IPS-20b (cell line): ENCODE measurements around the gene KARS1.

Experiments used
- H3K27ac ChIP-seq: one replicate; pipeline ENCODE4 v1.5.1; 2013; ENCODE audit warnings: low read length
- H3K27me3 ChIP-seq: 2 replicates; pipeline ENCODE4 v1.6.1; 2013; ENCODE audit warnings: mild to moderate bottlenecking, low read length, inconsistent platforms; ENCODE audit not compliant: insufficient read depth
- H3K36me3 ChIP-seq: 2 replicates; pipeline ENCODE4 v1.6.1; 2013; ENCODE audit warnings: low read depth, mild to moderate bottlenecking, inconsistent platforms, low read length, moderate library complexity; ENCODE audit not compliant: insufficient read depth
- H3K4me1 ChIP-seq: 2 replicates; pipeline ENCODE4 v1.6.1; 2013; ENCODE audit warnings: mild to moderate bottlenecking, control low read depth, inconsistent platforms, low read length, moderate library complexity; ENCODE audit not compliant: insufficient read depth
- H3K4me3 ChIP-seq: 2 replicates; pipeline ENCODE4 v1.5.1; 2013; ENCODE audit warnings: mild to moderate bottlenecking, low read length, inconsistent platforms
- H3K9ac ChIP-seq: 2 replicates; pipeline ENCODE4 v1.6.1; 2013; ENCODE audit warnings: low read depth, mild to moderate bottlenecking, inconsistent platforms, low read length, moderate library complexity
- H3K9me3 ChIP-seq: 2 replicates; pipeline ENCODE4 v1.6.1; 2013; ENCODE audit warnings: mild to moderate bottlenecking, low read depth, low read length, inconsistent platforms; ENCODE audit not compliant: insufficient read depth

The KARS1 gene

DNA sequence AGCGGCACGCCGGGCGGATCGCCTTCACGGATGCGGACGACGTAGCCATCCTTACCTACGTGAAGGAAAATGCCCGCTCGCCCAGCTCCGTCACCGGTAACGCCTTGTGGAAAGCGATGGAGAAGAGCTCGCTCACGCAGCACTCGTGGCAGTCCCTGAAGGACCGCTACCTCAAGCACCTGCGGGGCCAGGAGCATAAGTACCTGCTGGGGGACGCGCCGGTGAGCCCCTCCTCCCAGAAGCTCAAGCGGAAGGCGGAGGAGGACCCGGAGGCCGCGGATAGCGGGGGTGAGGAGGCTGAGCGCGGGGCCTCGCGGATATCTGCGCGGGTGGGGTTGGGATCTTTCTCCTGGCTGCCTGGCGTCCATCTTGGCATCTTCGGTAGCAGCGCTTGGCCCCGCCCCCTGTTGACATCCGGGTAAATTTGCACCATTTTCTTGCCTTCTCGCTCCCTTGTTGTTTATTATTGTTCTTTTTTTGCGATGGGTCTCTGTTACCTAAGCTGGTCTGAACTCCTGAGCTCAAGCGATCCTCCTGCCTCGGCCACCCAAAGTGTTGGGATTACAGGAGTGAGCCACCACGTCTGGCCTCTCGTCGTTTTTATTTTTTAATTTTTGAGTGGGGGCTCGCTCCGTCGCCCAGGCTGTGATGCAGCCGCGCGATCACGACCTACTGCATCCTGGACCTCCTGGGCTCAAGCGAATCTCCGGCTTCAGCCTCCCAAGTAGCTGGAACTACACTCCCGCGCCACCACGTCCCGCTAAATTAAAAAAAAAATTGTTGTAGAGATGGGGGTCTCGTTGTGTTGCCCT lies 1.0 kb upstream of the KARS1 start:
- Histone ChIP-seq H3K27me3 (no peaks in the 10 kb centered on the region), H3K4me3 (peak overlapping the region; percentile 90), H3K9ac (peak overlapping the region; percentile 95), H3K9me3 (no peaks in the 10 kb centered on the region), H3K27ac (peak overlapping the region; percentile 91), H3K36me3 (peaks cover 23% of the 10 kb centered on the region), H3K4me1 (peaks cover 9% of the 10 kb centered on the region; the same call in 1 of the 2 replicates)

DNA sequence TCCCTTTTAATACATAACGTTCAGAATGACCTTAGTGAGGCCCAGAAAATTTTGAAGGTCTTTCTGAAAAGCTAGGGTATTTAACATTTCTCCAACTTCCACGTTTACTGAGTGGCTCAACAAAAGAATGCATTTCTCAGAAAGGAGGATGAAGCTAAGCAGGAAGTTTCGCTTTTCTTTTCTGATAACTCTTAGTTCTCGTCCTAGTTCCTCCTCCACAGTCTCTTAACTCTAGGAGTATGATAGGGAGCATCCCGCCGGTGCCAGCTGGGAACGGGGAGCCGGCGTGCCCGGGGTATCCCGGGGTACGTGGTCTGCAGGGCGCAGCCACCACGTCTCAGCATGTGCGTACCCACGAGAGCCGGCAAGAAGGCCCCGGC lies 363 bp downstream of the KARS1 start:
- H3K27ac ChIP-seq: peak overlapping the region; percentile 72
- H3K4me3 ChIP-seq: peak overlapping the region; percentile 90
- peak overlapping the region; percentile 95 for H3K9ac ChIP-seq
- H3K36me3 ChIP-seq: peaks cover 37% of the 10 kb centered on the region
- peaks cover 9% of the 10 kb centered on the region; the same call in 1 of the 2 replicates for H3K4me1 ChIP-seq
- no peaks in the 10 kb centered on the region for H3K9me3 ChIP-seq
- no peaks in the 10 kb centered on the region for H3K27me3 ChIP-seq

DNA sequence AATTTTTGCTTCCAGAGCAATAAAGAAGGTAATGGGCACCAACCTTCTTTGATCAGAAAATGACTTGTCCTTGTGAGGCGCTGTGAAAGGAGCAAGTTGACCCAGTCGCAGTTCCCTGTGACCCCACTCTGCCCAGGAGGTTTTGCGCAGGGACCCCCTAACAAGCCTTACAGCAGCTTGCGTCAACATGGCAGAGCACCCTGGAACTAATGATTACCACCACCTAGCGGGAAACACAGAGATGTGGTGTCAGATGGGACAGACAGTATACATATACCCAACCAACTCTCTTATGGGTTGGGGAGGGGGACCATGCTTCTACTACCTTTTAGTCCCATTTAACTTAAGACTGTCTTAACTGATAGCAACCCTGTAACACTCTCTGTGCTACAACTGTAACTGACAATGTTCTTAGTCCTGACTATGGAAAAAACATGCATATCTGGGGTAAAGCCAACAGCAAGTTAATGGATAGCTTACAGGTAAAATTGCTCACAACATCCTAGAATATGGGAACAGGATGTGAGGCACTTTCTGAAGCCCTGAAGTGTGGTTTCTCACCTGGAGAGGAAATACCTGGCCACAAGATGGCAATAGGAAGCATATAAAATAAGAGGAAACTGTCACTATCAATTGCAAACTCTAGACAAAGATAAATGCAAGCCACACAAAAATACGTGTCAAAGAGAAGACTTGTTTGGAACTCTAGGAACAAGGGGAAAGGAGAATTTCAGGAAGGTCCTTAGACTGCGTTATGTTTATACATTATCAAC lies 3.0 kb downstream of the KARS1 start:
- Histone ChIP-seq H3K4me3 (no peak overlapping the region), H3K27ac (no peak overlapping the region), H3K36me3 (peaks cover 62% of the 10 kb centered on the region), H3K9ac (no peak overlapping the region), H3K4me1 (no peaks in the 10 kb centered on the region), H3K27me3 (no peaks in the 10 kb centered on the region), H3K9me3 (no peaks in the 10 kb centered on the region)

DNA sequence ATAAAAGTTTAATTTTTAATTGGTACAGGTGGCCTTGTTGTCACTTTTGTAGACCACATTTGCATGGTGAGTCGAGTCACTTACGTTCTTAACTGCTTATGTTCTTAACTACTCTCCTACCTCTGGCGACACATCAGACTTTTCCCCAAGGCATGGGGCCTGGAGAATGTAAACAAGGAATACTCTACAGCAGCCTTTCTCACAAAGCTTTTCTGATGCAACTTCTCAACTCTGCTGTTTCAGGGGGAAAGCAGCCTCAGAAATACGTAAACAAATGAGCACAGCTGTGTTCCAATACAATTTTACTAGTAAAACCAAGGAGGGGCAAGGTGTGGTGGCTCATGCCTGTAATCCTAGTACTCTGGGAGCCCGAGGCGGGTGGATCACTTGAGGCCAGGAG lies 6.9 kb downstream of the KARS1 start:
- H3K4me3 ChIP-seq: no peak overlapping the region
- H3K27ac ChIP-seq: no peak overlapping the region
- no peaks in the 10 kb centered on the region for H3K4me1 ChIP-seq
- H3K9ac ChIP-seq: no peak overlapping the region
- H3K27me3 ChIP-seq: no peaks in the 10 kb centered on the region
- no peaks in the 10 kb centered on the region for H3K9me3 ChIP-seq
- peaks cover 97% of the 10 kb centered on the region for H3K36me3 ChIP-seq

DNA sequence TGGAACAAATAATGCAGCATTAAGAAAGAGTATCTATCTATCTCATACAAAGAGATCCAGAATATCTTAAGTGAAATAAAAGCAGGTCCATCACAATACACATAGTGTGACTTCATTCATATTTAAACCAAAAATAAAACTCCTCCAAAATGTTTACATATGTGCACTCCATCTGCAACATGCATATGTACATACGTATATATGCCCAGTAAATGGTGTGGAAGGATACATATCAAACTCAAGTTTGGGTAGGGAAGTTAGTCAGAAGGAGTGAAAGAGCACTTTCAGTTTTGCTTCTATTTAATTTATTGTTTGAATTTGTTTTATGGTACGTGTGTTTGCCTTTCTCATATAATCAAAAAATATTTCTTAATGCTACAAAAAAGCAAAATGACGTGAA lies 12.4 kb downstream of the KARS1 start:
- H3K36me3 ChIP-seq: peaks cover 96% of the 10 kb centered on the region
- H3K4me3 ChIP-seq: no peak overlapping the region
- no peaks in the 10 kb centered on the region for H3K4me1 ChIP-seq
- H3K9ac ChIP-seq: no peak overlapping the region
- H3K9me3 ChIP-seq: no peaks in the 10 kb centered on the region
- H3K27me3 ChIP-seq: no peaks in the 10 kb centered on the region
- no peak overlapping the region for H3K27ac ChIP-seq

DNA sequence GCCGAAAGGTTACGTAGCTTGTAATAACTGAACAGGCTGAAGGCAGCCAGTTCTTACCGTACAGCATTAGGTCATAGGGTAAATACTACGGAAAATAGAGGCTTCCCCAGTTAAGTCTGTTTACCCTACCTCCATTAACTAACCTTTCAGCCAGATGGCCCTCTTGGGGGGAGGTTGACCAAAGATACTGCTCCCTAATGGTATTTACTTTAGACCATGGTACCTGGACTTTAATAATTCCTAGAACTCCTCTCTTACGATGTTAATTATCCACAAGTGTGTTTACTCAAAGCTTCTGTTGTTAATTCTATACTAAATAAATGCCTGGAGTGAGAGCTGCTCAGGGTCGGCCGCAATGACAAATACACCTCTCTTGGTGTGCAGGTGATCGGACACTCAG lies 14.6 kb downstream of the KARS1 start:
- Histone ChIP-seq H3K4me1 (no peaks in the 10 kb centered on the region), H3K9ac (no peak overlapping the region), H3K27me3 (no peaks in the 10 kb centered on the region), H3K9me3 (no peaks in the 10 kb centered on the region), H3K36me3 (peaks cover 98% of the 10 kb centered on the region), H3K4me3 (no peak overlapping the region), H3K27ac (no peak overlapping the region)

DNA sequence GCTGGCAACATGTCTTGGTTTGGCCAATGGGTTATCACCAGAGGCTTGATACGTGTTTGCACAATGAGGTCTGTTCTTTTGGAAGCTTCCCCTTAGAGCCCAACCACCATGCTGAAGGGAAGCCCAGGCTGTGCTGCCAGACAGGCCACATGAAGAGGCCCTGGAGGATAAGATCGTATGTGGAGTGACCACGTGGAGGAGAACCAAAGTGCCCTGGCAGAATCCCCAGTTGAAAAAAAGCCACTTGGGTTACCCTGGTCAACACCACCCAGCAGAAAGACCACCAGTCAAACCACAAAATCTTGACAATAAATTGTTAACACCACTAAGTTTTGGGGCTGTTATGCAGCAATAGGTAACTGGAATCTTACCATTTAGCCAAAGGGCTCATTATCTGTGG lies 17.4 kb downstream of the KARS1 start:
- H3K36me3 ChIP-seq: peaks cover 95% of the 10 kb centered on the region
- H3K9ac ChIP-seq: no peak overlapping the region
- no peaks in the 10 kb centered on the region for H3K4me1 ChIP-seq
- H3K27me3 ChIP-seq: no peaks in the 10 kb centered on the region
- H3K9me3 ChIP-seq: no peaks in the 10 kb centered on the region
- H3K27ac ChIP-seq: no peak overlapping the region
- no peak overlapping the region for H3K4me3 ChIP-seq

DNA sequence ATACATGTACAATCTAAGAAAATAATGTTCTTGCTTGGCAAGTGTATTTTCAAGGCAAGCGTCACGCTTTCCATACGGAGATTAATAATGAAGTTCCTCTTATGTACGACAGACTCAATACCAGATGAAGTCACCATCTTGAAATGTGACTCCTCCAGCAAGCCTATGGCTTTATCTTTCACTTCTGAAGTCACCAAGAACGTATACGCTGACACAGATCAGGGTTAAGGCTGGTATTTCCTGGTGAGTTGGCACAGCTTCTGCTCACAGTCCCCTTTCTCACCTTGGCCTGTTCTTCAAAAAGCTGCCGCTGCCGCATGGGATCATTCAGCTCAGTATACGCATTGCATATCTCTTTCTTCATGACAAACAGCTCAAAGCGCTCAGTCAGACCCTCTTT lies 18.3 kb downstream of the KARS1 start:
- Histone ChIP-seq H3K4me3 (no peak overlapping the region), H3K4me1 (no peaks in the 10 kb centered on the region), H3K27ac (no peak overlapping the region), H3K9ac (no peak overlapping the region), H3K9me3 (no peaks in the 10 kb centered on the region), H3K27me3 (no peaks in the 10 kb centered on the region), H3K36me3 (peaks cover 86% of the 10 kb centered on the region)

DNA sequence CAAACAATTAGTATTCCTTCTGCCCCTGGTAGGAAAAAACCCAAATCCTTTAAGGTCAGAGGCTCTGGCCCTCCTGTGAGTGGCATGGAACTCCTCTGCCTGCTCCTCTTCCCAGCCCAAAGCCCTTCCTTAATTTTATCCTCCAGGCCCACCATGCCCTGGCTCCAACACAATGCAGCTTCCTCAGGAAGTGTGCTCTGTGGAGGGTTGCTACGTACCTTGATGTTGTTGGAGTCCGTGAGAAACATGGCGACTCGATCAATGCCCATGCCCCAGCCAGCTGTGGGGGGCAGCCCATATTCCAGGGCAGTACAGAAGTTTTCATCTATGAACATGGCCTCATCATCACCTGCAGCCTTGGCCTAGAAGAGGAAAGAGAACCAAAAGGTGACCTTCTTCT lies 19.1 kb downstream of the KARS1 start:
- Histone ChIP-seq H3K4me1 (no peaks in the 10 kb centered on the region), H3K9me3 (no peaks in the 10 kb centered on the region), H3K9ac (no peak overlapping the region), H3K27me3 (no peaks in the 10 kb centered on the region), H3K4me3 (no peak overlapping the region), H3K36me3 (peaks cover 78% of the 10 kb centered on the region), H3K27ac (no peak overlapping the region)

DNA sequence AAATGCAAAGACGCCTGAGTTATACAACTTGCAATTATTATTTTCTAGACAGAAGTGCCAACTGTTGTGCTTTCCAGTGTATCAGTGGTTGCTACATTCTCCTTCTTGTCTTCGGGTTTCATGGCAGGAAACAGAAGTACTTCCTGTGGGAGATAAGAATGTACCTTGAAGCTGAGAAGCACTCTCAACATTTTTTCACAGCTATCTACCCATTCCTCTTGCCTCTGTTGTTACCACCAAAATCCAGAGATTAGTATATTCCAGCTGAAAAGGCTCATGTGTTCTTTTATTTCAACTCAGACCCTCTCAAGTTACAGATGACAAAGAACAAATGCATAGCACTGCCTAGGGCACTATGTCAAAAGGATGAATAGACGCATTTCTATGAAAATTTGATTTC lies 19.6 kb downstream of the KARS1 start:
- no peak overlapping the region for H3K27ac ChIP-seq
- H3K36me3 ChIP-seq: peaks cover 73% of the 10 kb centered on the region
- H3K4me3 ChIP-seq: no peak overlapping the region
- H3K27me3 ChIP-seq: no peaks in the 10 kb centered on the region
- H3K9ac ChIP-seq: no peak overlapping the region
- no peaks in the 10 kb centered on the region for H3K4me1 ChIP-seq
- H3K9me3 ChIP-seq: no peaks in the 10 kb centered on the region

DNA sequence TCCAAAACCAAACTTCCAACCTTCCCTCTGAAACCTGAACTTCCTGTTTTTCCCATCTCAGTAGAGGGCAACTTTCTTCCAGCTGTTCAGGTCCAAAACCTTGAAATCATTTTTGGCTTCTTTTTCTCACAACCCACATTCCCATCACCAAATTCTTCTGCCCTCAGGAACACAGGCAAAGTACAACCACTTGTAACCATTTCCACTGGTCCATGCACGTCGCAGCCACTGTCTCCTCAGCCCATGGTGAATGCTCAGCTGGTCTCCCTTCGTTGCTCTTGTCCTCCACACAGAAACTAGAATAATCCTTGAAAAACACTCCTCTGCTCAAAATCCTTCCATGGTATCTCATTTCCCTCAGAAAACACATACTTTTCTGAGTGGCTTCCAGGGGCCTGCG lies 20.7 kb downstream of the KARS1 start:
- H3K4me1 ChIP-seq: no peaks in the 10 kb centered on the region
- H3K36me3 ChIP-seq: peaks cover 65% of the 10 kb centered on the region
- no peak overlapping the region for H3K4me3 ChIP-seq
- H3K27me3 ChIP-seq: no peaks in the 10 kb centered on the region
- H3K9ac ChIP-seq: no peak overlapping the region
- H3K27ac ChIP-seq: no peak overlapping the region
- H3K9me3 ChIP-seq: no peaks in the 10 kb centered on the region

DNA sequence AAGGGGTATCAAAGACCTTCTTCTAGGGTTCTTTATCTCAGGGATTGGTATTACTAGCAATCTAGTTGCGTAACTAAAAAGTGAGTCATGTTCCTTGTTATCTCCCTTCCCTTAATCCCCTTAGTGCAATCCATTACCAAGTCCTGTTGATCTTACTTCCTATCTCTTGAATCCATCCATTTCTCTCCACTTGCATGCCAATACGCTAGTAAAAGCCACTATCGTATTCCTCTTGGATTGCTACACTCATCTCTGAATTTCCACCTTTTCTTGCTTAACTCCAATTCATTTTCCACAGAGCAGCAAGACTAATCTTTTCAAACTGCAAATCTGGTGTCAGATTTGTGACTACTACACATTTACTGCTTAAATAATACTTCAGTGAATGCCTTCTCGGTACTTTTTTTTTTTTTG lies 22.5 kb downstream of the KARS1 start:
- Histone ChIP-seq H3K9ac (no peak overlapping the region), H3K9me3 (no peaks in the 10 kb centered on the region), H3K36me3 (peaks cover 54% of the 10 kb centered on the region), H3K27me3 (no peaks in the 10 kb centered on the region), H3K4me3 (no peak overlapping the region), H3K4me1 (no peaks in the 10 kb centered on the region), H3K27ac (no peak overlapping the region)
